COLO829 (cell line): ENCODE measurements around the gene ISY1.

Experiments
- DNase-seq: peaks from one replicate; pipeline ENCODE4 v3.0.0; 2012; ENCODE audit warnings: low spot score

Gene ISY1

GRCh38 chr3:129087138-129087702 is 73.6 kb downstream of the ISY1 start:
- DNase-seq = no peak

GRCh38 chr3:129085818-129086217 is 75.0 kb downstream of the ISY1 start:
- DNase-seq = no peak

- DNase-seq = no peak
These were observed 75.6 kb downstream of the ISY1 start for GRCh38 chr3:129085165-129085715.

GRCh38 chr3:129084501-129084900 is 76.4 kb downstream of the ISY1 start:
- DNase-seq = no peak

- no peak for DNase-seq
These were observed 78.8 kb downstream of the ISY1 start for GRCh38 chr3:129082026-129082425.

GRCh38 chr3:129081503-129081902 is 79.4 kb downstream of the ISY1 start:
- no peak for DNase-seq

- DNase-seq = no peak
These were observed 82.4 kb downstream of the ISY1 start for GRCh38 chr3:129078510-129078909.
